GM23338 (cell line): ENCODE data around the gene NTNG2. TPM values are rescaled to one million over a fixed set of nuclear protein-coding genes. Genes with fewer than 3 reads are reported as not detected.
A peak's percentile ranks its signal among the peaks of the same experiment; 100 is the strongest.

ENCODE experiments used
- ATAC-seq: fragments of 200-7000 bp; cut with Tn5 transposase; 3 replicates; pipeline ENCODE4 v1.9.1; 2020
- DNase-seq: peaks from one replicate; pipeline ENCODE4 v3.0.0-alpha.2; 2015; ENCODE audit warnings: low spot score
- H2AFZ ChIP-seq: fragments of 200-600 bp; sonication (generic); 2 replicates; pipeline ENCODE4 v1.8.0; 2016; ENCODE audit warnings: antibody characterized with exemption, mild to moderate bottlenecking, moderate library complexity
- H3F3A ChIP-seq: fragments of 200-600 bp; sonication (generic); replicated peaks from 2 replicates; pipeline ENCODE4 v1.8.0; 2017; ENCODE audit warnings: antibody characterized with exemption, mixed run types, low read depth
- H3K27ac ChIP-seq: fragments of 200-600 bp; sonication (generic); 2 replicates; pipeline ENCODE4 v1.6.1; 2016; ENCODE audit warnings: low read depth
- H3K27me3 ChIP-seq: fragments of 200-600 bp; sonication (generic); 2 replicates; pipeline ENCODE4 v1.8.0; 2016; ENCODE audit warnings: mild to moderate bottlenecking, mixed run types, moderate library complexity; ENCODE audit not compliant: insufficient read depth
- H3K36me3 ChIP-seq: fragments of 200-600 bp; sonication (generic); 2 replicates; pipeline ENCODE4 v1.8.0; 2016; ENCODE audit warnings: mild to moderate bottlenecking; ENCODE audit not compliant: insufficient read depth
- H3K4me1 ChIP-seq: fragments of 200-600 bp; sonication (generic); 2 replicates; pipeline ENCODE4 v1.8.0; 2016; ENCODE audit warnings: mild to moderate bottlenecking, moderate library complexity; ENCODE audit not compliant: insufficient read depth
- H3K4me2 ChIP-seq: fragments of 200-600 bp; sonication (generic); 2 replicates; pipeline ENCODE4 v1.7.1; 2017; ENCODE audit warnings: mixed run types
- H3K4me3 ChIP-seq: fragments of 200-600 bp; sonication (generic); 2 replicates; pipeline ENCODE4 v1.6.1; 2016; ENCODE audit warnings: mixed run types
- H3K79me2 ChIP-seq: fragments of 200-600 bp; sonication (generic); replicated peaks from 2 replicates; pipeline ENCODE4 v1.8.0; 2017; ENCODE audit warnings: mild to moderate bottlenecking; ENCODE audit not compliant: insufficient read depth
- H3K9me2 ChIP-seq: fragments of 200-600 bp; sonication (generic); 2 replicates; pipeline ENCODE4 v1.8.0; 2017; ENCODE audit not compliant: insufficient read depth
- H4K20me1 ChIP-seq: fragments of 200-600 bp; sonication (generic); replicated peaks from 2 replicates; pipeline ENCODE4 v1.8.0; 2017; ENCODE audit warnings: mild to moderate bottlenecking; ENCODE audit not compliant: insufficient read depth
- H3K27ac Mint-ChIP-seq: 2 replicates; pipeline ENCODE4 v1.8.0; 2020; ENCODE audit warnings: inconsistent platforms, mild to moderate bottlenecking, moderate library complexity, mixed read lengths
- H3K27me3 Mint-ChIP-seq: 3 replicates; pipeline ENCODE4 v1.8.0; 2022; ENCODE audit warnings: low read depth, mild to moderate bottlenecking, moderate library complexity, mixed read lengths, inconsistent platforms; ENCODE audit not compliant: insufficient read depth, poor library complexity
- H3K36me3 Mint-ChIP-seq: 3 replicates; pipeline ENCODE4 v1.8.0; 2021; ENCODE audit warnings: low read depth, mild to moderate bottlenecking, inconsistent platforms, moderate library complexity, mixed read lengths
- H3K4me1 Mint-ChIP-seq: 3 replicates; pipeline ENCODE4 v1.8.0; 2020; ENCODE audit warnings: mild to moderate bottlenecking, inconsistent platforms, mixed read lengths
- H3K4me3 Mint-ChIP-seq: 3 replicates; pipeline ENCODE4 v1.8.0; 2021; ENCODE audit warnings: moderate library complexity, mild to moderate bottlenecking, inconsistent platforms, mixed read lengths
- H3K9me3 Mint-ChIP-seq: 3 replicates; pipeline ENCODE4 v1.8.0; 2020; ENCODE audit warnings: moderate library complexity, mild to moderate bottlenecking, inconsistent platforms, mixed read lengths
- CREB1 ChIP-seq: fragments of 250-450 bp; sonication (Bioruptor Pico); IDR thresholded peaks from 2 replicates; pipeline ENCODE4 v1.5.0; 2020; ENCODE audit warnings: low read depth, mild to moderate bottlenecking, moderate library complexity
- ETS1 ChIP-seq: IDR thresholded peaks from 2 replicates; pipeline ENCODE4 v1.6.1; 2016; ENCODE audit warnings: antibody characterized with exemption
- EZH2 ChIP-seq: fragments of 200-600 bp; sonication (generic); IDR thresholded peaks from one replicate; pipeline ENCODE4 v1.8.0; 2017; ENCODE audit warnings: antibody characterized with exemption, mild to moderate bottlenecking, low read depth; ENCODE audit not compliant: unreplicated experiment
- EZH2phosphoT487 ChIP-seq: fragments of 200-600 bp; sonication (generic); IDR thresholded peaks from one replicate; pipeline ENCODE4 v1.8.1; 2018; ENCODE audit warnings: antibody characterized with exemption; ENCODE audit not compliant: unreplicated experiment
- JUNB ChIP-seq: IDR thresholded peaks from one replicate; pipeline ENCODE4 v1.6.1; 2016; ENCODE audit warnings: antibody characterized with exemption; ENCODE audit not compliant: unreplicated experiment
- NANOG ChIP-seq: IDR thresholded peaks from 2 replicates; pipeline ENCODE4 v1.6.1; 2016; ENCODE audit warnings: antibody characterized with exemption, borderline replicate concordance
- POLR2AphosphoS5 ChIP-seq: IDR thresholded peaks from 2 replicates; pipeline ENCODE4 v1.6.1; 2016; ENCODE audit warnings: antibody characterized with exemption, low read depth
- REST ChIP-seq: IDR thresholded peaks from one replicate; pipeline ENCODE4 v1.6.1; 2018; ENCODE audit warnings: antibody characterized with exemption; ENCODE audit not compliant: unreplicated experiment
- STAT1 ChIP-seq: IDR thresholded peaks from one replicate; pipeline ENCODE4 v1.6.1; 2016; ENCODE audit warnings: antibody characterized with exemption; ENCODE audit not compliant: unreplicated experiment
- ZNF114 ChIP-seq: fragments of 250-450 bp; sonication (Bioruptor Pico); IDR thresholded peaks from 2 replicates; pipeline ENCODE4 v1.5.0; 2020; ENCODE audit warnings: mild to moderate bottlenecking, moderate library complexity
- ZNF331 ChIP-seq: fragments of 250-450 bp; sonication (Bioruptor Pico); IDR thresholded peaks from 2 replicates; pipeline ENCODE4 v1.5.0; 2020; ENCODE audit warnings: low read depth, mild to moderate bottlenecking, moderate library complexity
- polyA plus RNA-seq: library from polyadenylated mRNA; unstranded; fragments of >200 nt; fragmentation: Nextera tagmentation; extraction: Ambion mirVana; gene quantifications from 2 replicates; pipeline ENCODE4 v1.2.1, GENCODE V29; 2016
- total RNA-seq: library from RNA; depleted of rRNA; stranded (reverse); fragments of >200 nt; shearing (Covaris generic); gene quantifications from 2 replicates; pipeline ENCODE4 v1.2.3, GENCODE V29; 2014
- TF ChIP-seq, protein P1 (sequence below): fragments of 250-450 bp; sonication (Bioruptor Pico); IDR thresholded peaks from 2 replicates; pipeline ENCODE4 v1.5.0; 2020; ENCODE audit warnings: mild to moderate bottlenecking, moderate library complexity
- TF ChIP-seq, protein P2 (sequence below), 2 experiments: fragments of 200-600 bp in 1 of 2; sonication (generic) in 1 of 2; conservative IDR thresholded peaks; 2 replicates each; pipeline versions ENCODE4 v1.5.1 to v1.6.1; 2016 to 2017; ENCODE audit warnings: antibody characterized with exemption in 2 of 2, low read depth in 2 of 2, mild to moderate bottlenecking in 2 of 2, moderate library complexity in 1 of 2

Gene NTNG2
- total and polyA plus RNA-seq, 2 experiments from 2014 or later = 0.99 to 1.7 TPM

DNA sequence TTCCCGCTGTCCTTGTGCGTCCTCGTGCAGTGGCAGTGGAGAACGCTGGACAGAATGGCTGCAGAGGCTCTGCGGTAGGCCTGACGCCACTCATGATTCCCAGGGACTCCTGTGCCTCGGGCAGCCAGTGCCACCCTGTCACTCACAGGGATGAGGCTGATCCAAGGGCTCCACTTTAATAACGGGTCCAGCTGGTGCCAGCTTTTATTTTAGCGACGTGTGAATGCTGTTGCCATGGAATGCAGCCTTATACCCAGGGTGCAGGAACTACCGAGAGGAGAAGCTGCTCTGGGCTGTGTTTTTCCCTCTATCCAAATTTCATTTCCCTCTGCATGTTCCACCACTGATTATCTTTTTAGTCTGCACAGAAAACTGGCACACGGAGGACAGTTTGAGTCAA, 15.8 kb upstream of the NTNG2 start:
- DNase-seq (no peak), ATAC-seq (no peak)
- Histone ChIP-seq H3K27me3 (peaks cover 3% of the 10 kb centered on the region; the same call in 1 of the 2 replicates), H2AFZ (peak overlapping the region; percentile 74; the same call in 1 of the 2 replicates), H3F3A (peaks cover 4% of the 10 kb centered on the region; the same call in 1 of the 2 replicates), H3K4me3 (no peak overlapping the region), H3K4me1 (peaks cover 2% of the 10 kb centered on the region; the same call in 1 of the 2 replicates), H3K27ac (no peak overlapping the region), H3K4me2 (no peak overlapping the region), H3K36me3 (no peaks in the 10 kb centered on the region), H4K20me1 (no peaks in the 10 kb centered on the region), H3K79me2 (no peaks in the 10 kb centered on the region), H3K9me2 (no peaks in the 10 kb centered on the region)
- H3K9me3 Mint-ChIP-seq = no peaks in the 10 kb centered on the region
- TF ChIP-seq, protein P1, sequence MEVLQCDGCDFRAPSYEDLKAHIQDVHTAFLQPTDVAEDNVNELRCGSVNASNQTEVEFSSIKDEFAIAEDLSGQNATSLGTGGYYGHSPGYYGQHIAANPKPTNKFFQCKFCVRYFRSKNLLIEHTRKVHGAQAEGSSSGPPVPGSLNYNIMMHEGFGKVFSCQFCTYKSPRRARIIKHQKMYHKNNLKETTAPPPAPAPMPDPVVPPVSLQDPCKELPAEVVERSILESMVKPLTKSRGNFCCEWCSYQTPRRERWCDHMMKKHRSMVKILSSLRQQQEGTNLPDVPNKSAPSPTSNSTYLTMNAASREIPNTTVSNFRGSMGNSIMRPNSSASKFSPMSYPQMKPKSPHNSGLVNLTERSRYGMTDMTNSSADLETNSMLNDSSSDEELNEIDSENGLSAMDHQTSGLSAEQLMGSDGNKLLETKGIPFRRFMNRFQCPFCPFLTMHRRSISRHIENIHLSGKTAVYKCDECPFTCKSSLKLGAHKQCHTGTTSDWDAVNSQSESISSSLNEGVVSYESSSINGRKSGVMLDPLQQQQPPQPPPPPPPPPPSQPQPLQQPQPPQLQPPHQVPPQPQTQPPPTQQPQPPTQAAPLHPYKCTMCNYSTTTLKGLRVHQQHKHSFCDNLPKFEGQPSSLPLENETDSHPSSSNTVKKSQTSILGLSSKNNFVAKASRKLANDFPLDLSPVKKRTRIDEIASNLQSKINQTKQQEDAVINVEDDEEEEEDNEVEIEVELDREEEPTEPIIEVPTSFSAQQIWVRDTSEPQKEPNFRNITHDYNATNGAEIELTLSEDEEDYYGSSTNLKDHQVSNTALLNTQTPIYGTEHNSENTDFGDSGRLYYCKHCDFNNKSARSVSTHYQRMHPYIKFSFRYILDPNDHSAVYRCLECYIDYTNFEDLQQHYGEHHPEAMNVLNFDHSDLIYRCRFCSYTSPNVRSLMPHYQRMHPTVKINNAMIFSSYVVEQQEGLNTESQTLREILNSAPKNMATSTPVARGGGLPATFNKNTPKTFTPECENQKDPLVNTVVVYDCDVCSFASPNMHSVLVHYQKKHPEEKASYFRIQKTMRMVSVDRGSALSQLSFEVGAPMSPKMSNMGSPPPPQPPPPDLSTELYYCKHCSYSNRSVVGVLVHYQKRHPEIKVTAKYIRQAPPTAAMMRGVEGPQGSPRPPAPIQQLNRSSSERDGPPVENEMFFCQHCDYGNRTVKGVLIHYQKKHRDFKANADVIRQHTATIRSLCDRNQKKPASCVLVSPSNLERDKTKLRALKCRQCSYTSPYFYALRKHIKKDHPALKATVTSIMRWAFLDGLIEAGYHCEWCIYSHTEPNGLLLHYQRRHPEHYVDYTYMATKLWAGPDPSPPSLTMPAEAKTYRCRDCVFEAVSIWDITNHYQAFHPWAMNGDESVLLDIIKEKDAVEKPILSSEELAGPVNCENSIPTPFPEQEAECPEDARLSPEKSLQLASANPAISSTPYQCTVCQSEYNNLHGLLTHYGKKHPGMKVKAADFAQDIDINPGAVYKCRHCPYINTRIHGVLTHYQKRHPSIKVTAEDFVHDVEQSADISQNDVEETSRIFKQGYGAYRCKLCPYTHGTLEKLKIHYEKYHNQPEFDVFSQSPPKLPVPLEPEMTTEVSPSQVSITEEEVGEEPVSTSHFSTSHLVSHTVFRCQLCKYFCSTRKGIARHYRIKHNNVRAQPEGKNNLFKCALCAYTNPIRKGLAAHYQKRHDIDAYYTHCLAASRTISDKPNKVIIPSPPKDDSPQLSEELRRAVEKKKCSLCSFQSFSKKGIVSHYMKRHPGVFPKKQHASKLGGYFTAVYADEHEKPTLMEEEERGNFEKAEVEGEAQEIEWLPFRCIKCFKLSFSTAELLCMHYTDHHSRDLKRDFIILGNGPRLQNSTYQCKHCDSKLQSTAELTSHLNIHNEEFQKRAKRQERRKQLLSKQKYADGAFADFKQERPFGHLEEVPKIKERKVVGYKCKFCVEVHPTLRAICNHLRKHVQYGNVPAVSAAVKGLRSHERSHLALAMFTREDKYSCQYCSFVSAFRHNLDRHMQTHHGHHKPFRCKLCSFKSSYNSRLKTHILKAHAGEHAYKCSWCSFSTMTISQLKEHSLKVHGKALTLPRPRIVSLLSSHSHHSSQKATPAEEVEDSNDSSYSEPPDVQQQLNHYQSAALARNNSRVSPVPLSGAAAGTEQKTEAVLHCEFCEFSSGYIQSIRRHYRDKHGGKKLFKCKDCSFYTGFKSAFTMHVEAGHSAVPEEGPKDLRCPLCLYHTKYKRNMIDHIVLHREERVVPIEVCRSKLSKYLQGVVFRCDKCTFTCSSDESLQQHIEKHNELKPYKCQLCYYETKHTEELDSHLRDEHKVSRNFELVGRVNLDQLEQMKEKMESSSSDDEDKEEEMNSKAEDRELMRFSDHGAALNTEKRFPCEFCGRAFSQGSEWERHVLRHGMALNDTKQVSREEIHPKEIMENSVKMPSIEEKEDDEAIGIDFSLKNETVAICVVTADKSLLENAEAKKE (CRISPR knock-in tag) = no peak
- TF ChIP-seq STAT1 = no peak
- TF ChIP-seq, protein P2, sequence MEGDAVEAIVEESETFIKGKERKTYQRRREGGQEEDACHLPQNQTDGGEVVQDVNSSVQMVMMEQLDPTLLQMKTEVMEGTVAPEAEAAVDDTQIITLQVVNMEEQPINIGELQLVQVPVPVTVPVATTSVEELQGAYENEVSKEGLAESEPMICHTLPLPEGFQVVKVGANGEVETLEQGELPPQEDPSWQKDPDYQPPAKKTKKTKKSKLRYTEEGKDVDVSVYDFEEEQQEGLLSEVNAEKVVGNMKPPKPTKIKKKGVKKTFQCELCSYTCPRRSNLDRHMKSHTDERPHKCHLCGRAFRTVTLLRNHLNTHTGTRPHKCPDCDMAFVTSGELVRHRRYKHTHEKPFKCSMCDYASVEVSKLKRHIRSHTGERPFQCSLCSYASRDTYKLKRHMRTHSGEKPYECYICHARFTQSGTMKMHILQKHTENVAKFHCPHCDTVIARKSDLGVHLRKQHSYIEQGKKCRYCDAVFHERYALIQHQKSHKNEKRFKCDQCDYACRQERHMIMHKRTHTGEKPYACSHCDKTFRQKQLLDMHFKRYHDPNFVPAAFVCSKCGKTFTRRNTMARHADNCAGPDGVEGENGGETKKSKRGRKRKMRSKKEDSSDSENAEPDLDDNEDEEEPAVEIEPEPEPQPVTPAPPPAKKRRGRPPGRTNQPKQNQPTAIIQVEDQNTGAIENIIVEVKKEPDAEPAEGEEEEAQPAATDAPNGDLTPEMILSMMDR (conservative IDR thresholded peaks at IDR 0.05; ENCODE audit: low read depth in 2 of 2) = no peak
- TF ChIP-seq ETS1 = no peak
- TF ChIP-seq CREB1 (CRISPR knock-in tag) = no peak
- no peak for TF ChIP-seq NANOG
- no peak for TF ChIP-seq EZH2
- TF ChIP-seq POLR2AphosphoS5 = no peak
- TF ChIP-seq ZNF114 = no peak
- TF ChIP-seq EZH2phosphoT487 = no peak
- TF ChIP-seq REST = no peak
- TF ChIP-seq ZNF331 = no peak
- TF ChIP-seq JUNB = no peak
- peaks cover 15% of the 10 kb centered on the region for H3K4me1 Mint-ChIP-seq
- H3K27me3 Mint-ChIP-seq = peaks cover 13% of the 10 kb centered on the region
- H3K4me3 Mint-ChIP-seq = no peak overlapping the region
- no peak overlapping the region for H3K27ac Mint-ChIP-seq
- no peaks in the 10 kb centered on the region for H3K36me3 Mint-ChIP-seq
